K562 (cell line): ENCODE results near the gene SUOX. TPM values are rescaled to one million over a fixed set of nuclear protein-coding genes. Genes with fewer than 3 reads are reported as not detected.

Experiments used
- BRD4 ChIP-seq: fragments of 200-600 bp; sonication (generic); IDR thresholded peaks from 2 replicates; pipeline ENCODE4 v1.6.1; 2017; ENCODE audit warnings: inconsistent platforms
- BRF1 ChIP-seq: IDR thresholded peaks from 3 replicates; pipeline ENCODE4 v1.6.1; 2011; ENCODE audit warnings: borderline replicate concordance, mild to moderate bottlenecking; ENCODE audit not compliant: insufficient read length; ENCODE audit errors: extremely low read depth
- DIDO1 ChIP-seq: fragments of 450-650 bp; IDR thresholded peaks from 2 replicates; pipeline ENCODE4 v1.6.1; 2016; ENCODE audit warnings: low read depth, missing biosample characterization, missing genetic modification characterization
- FOXJ2 ChIP-seq: fragments of 200-800 bp; sonication (Bioruptor generic); IDR thresholded peaks from 2 replicates; pipeline ENCODE4 v1.6.1; 2016; ENCODE audit warnings: missing genetic modification characterization, missing compliant biosample characterization
- FOXK1 ChIP-seq: sonication (generic); formaldehyde crosslinking; IDR thresholded peaks from 2 replicates; pipeline ENCODE4 v1.8.0; 2022; ENCODE audit warnings: missing genetic modification reagents, mild to moderate bottlenecking, borderline replicate concordance
- HDAC3 ChIP-seq: fragments of 450-650 bp; IDR thresholded peaks from 2 replicates; pipeline ENCODE4 v1.6.1; 2018; ENCODE audit warnings: borderline replicate concordance, mild to moderate bottlenecking, moderate library complexity; ENCODE audit not compliant: partially characterized antibody
- KAT8 ChIP-seq: fragments of 450-650 bp; IDR thresholded peaks from 2 replicates; pipeline ENCODE4 v1.6.1; 2016; ENCODE audit warnings: low read depth, mild to moderate bottlenecking
- KDM5B ChIP-seq: fragments of 200-600 bp; sonication (generic); IDR thresholded peaks from 2 replicates; pipeline ENCODE4 v1.6.1; 2012; ENCODE audit warnings: low read depth, mild to moderate bottlenecking, moderate library complexity, low read length, control low read depth, inconsistent platforms; ENCODE audit not compliant: insufficient replicate concordance
- KLF1 ChIP-seq: fragments of 450-650 bp; IDR thresholded peaks from 2 replicates; pipeline ENCODE4 v1.6.1; 2016; ENCODE audit warnings: missing genetic modification characterization, missing compliant biosample characterization
- LEF1 ChIP-seq: fragments of 450-650 bp; IDR thresholded peaks from 2 replicates; pipeline ENCODE4 v1.6.1; 2016; ENCODE audit warnings: mild to moderate bottlenecking
- NFIX ChIP-seq: fragments of 250-450 bp; sonication (Bioruptor Pico); IDR thresholded peaks from 2 replicates; pipeline ENCODE4 v1.4.0; 2020; ENCODE audit warnings: low read depth, mild to moderate bottlenecking, moderate library complexity
- SIN3B ChIP-seq: fragments of 450-650 bp; IDR thresholded peaks from 2 replicates; pipeline ENCODE4 v1.6.1; 2017; ENCODE audit warnings: low read depth, mild to moderate bottlenecking, moderate library complexity
- SRSF1 ChIP-seq: fragments of 200-400 bp; formaldehyde crosslinking; IDR thresholded peaks from 2 replicates; pipeline ENCODE4 v1.6.1; 2017; ENCODE audit warnings: mild to moderate bottlenecking, low read depth, low read length, moderate library complexity
- TAF7 ChIP-seq: fragments of 450-650 bp; IDR thresholded peaks from 2 replicates; pipeline ENCODE4 v1.6.1; 2016; ENCODE audit warnings: missing genetic modification characterization, missing compliant biosample characterization
- TCF3 ChIP-seq: sonication (generic); formaldehyde crosslinking; IDR thresholded peaks from 2 replicates; pipeline ENCODE4 v1.4.0; 2020; ENCODE audit warnings: mild to moderate bottlenecking, missing genetic modification reagents
- YBX1 ChIP-seq: fragments of 450-650 bp; IDR thresholded peaks from 2 replicates; pipeline ENCODE4 v1.7.1; 2016; ENCODE audit warnings: mild to moderate bottlenecking
- ZBTB40 ChIP-seq, 2 experiments: fragments of 450-650 bp in 1 of 2; sonication (generic) in 1 of 2; formaldehyde crosslinking in 1 of 2; IDR thresholded peaks; 2 replicates each; pipeline versions ENCODE4 v1.7.1 to v1.9.0; 2016 to 2022; ENCODE audit warnings: inconsistent platforms in 1 of 2, mild to moderate bottlenecking in 1 of 2, missing genetic modification reagents in 1 of 2
- ZNF311 ChIP-seq: fragments of 250-450 bp; sonication (Bioruptor Pico); IDR thresholded peaks from 2 replicates; pipeline ENCODE4 v1.4.0; 2020; ENCODE audit warnings: mild to moderate bottlenecking, moderate library complexity
- polyA plus RNA-seq, 8 experiments: library from polyadenylated mRNA; depleted of rRNA in 4 of 8; stranded (reverse) in 5 of 8; unstranded in 3 of 8; fragments of >200 nt; fragmentation: Nextera tagmentation in 2 of 8; fragmentation: Illumina TruSeq in 1 of 8; extraction: Ambion mirVana in 2 of 8; extraction: Trizol in 1 of 8; gene quantifications; 2 replicates each; pipeline versions ENCODE4 v1.2.1 to v1.2.3, GENCODE V29; 2011 to 2014; ENCODE audit warnings: inconsistent platforms in 1 of 8, missing spikeins in 1 of 8
- total RNA-seq, 7 experiments: library from RNA; depleted of rRNA in 6 of 7; stranded (reverse); fragments of >200 nt in 6 of 7; fragmentation: Illumina TruSeq in 2 of 7; extraction: Trizol in 2 of 7; gene quantifications; 2 replicates each; pipeline versions ENCODE4 v1.2.1 to v1.2.3, GENCODE V29; 2011 to 2021; ENCODE audit warnings: low replicate concordance in 1 of 7

The SUOX gene
- total and polyA plus RNA-seq, 9 of the 15 experiments (the other 6 are each of a cell fraction or from before 2014, with no cell fraction given), result 9.2 to 39.7 (median 25.4) TPM

DNA sequence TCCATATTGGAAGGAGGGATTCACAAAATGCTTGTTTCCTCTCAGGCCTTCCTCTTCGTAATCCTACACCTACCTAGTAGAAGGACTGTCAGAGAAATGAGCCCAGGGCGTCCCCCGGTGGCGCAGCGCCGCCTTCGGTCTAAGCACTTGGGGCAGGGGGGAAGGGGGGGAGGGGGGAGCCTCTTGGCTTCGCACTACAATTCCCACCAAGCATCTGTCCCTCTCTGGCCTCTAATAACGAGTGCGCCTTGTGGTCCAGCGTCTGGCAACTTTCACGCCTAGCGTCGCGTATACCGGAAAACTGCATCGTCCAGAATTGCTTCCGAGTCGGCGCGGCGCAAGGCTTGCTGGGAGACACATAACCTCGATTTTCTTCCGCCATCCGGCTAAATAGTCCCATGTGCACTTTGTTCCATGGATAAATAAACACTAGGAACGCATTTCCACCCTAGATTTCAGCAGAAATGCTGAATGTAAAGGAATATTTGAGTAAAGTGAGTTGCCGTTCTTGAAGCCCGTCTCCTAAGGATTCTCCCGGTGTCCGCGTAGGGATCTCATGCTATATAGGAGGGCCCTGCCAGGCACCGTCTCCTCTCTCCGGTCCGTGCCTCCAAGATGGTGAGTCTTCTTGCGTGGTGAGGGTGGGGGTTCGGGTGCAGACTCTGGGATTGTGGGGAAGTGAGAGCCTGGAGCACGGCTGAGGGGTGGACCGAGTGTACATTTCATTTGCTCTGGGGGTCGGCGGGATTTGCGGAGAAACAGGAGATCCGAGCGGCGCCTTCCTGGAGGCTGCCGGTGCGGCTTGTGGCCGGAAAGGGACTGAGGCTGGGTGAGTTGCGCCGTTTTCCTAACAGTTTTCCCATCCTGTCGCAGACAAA, 44.7 kb downstream of the SUOX start, which contains the start of gene RPS26 (continued):
- TF ChIP-seq NFIX (CRISPR knock-in tag), result no peak
- peak; percentile 98 for TF ChIP-seq TAF7
- TF ChIP-seq YBX1, result no peak
- TF ChIP-seq DIDO1 (tag), result peak; percentile 98
- peak; percentile 94 for TF ChIP-seq KLF1 (tag)
- TF ChIP-seq FOXK1, result 0 out of 2 replicates have a peak, but pooled peaks have one; percentile 19
- TF ChIP-seq HDAC3, result peak; percentile 81
- TF ChIP-seq FOXJ2, result peak; percentile 78; the same call in 1 of the 2 replicates
- TF ChIP-seq TCF3 (CRISPR knock-in tag), result no peak
- TF ChIP-seq BRF1, result no peak
- TF ChIP-seq ZNF311 (CRISPR knock-in tag), result 0 out of 2 replicates have a peak, but pooled peaks have one; percentile 19
- peak; percentile 80 for TF ChIP-seq LEF1
- TF ChIP-seq KDM5B, result peak; percentile 100
- peak; percentile 88 for TF ChIP-seq SIN3B
- 0 out of 2 replicates have a peak, but pooled peaks have one; percentile 56 for TF ChIP-seq SRSF1
- TF ChIP-seq KAT8, result 0 out of 2 replicates have a peak, but pooled peaks have one; percentile 63
- TF ChIP-seq BRD4, result peak; percentile 55; the same call in 1 of the 2 replicates
- TF ChIP-seq ZBTB40 (IDR thresholded peaks at IDR 0.05), result peak; percentile 98
- TF ChIP-seq ZBTB40 (CRISPR knock-in tag; IDR thresholded peaks at IDR 0.05), result no peak
